H1 (cell line): ENCODE measurements around the gene LRCH1. TPM values are rescaled to one million over a fixed set of nuclear protein-coding genes. Genes with fewer than 3 reads are reported as not detected.

Experiments used
- RXRA ChIP-seq: IDR thresholded peaks from 2 replicates; pipeline ENCODE4 v1.6.1; 2011; ENCODE audit warnings: low read depth, mild to moderate bottlenecking, low read length, moderate library complexity; ENCODE audit not compliant: insufficient read depth
- polyA plus RNA-seq, 7 experiments: library from polyadenylated mRNA; depleted of rRNA in 3 of 7; stranded (reverse) in 5 of 7; unstranded in 2 of 7; fragments of >200 nt in 5 of 7; fragments of 200-250 nt in 2 of 7; gene quantifications; 1 replicate in 5 of 7; 2 replicates in 1 of 7; 4 replicates in 1 of 7; pipeline versions ENCODE4 v1.2.1 to v1.2.3, GENCODE V29; 2011 to 2013; ENCODE audit warnings: missing spikeins in 2 of 7, mixed read lengths in 2 of 7
- total RNA-seq: library from RNA; stranded (reverse); fragmentation: NEBNext Ultra II Directional; extraction: Animal tissue kit (Norgen Biotek cat#: 25700); gene quantifications from 2 replicates; pipeline ENCODE4 v1.2.1, GENCODE V29; 2021

LRCH1 gene
- total and polyA plus RNA-seq, 2 of the 8 experiments (the other 6 are each of a cell fraction or from before 2014, with no cell fraction given) = 3.0 to 10.1 TPM

GRCh38 chr13:46577696-46578589 lies 25.0 kb downstream of the LRCH1 start (continued):
- no peak for TF ChIP-seq RXRA
- TF ChIP-seq, all 59 proteins: peak for 0
